GM12878 (cell line): ENCODE results near the gene GALNT12.

Experiments
- ATF3 ChIP-seq: IDR thresholded peaks from 2 replicates; pipeline ENCODE4 v1.6.1; 2011; ENCODE audit warnings: low read depth, mild to moderate bottlenecking, low read length, moderate library complexity, borderline replicate concordance; ENCODE audit errors: extremely low read depth
- CEBPZ ChIP-seq: fragments of 150-350 bp; IDR thresholded peaks from 2 replicates; pipeline ENCODE4 v1.6.1; 2016; ENCODE audit warnings: low read depth, low read length
- CTCF ChIP-seq, 3 experiments: IDR thresholded peaks in 2 of 3; conservative IDR thresholded peaks in 1 of 3; 2 replicates each; pipeline ENCODE4 v1.5.1; 2011; ENCODE audit warnings: low read depth in 3 of 3, low read length in 3 of 3, mild to moderate bottlenecking in 3 of 3, control low read depth in 2 of 3, moderate library complexity in 2 of 3, inconsistent platforms in 1 of 3, mixed read lengths in 1 of 3; ENCODE audit not compliant: control insufficient read depth in 2 of 3, insufficient read depth in 1 of 3; ENCODE audit errors: extremely low read depth in 1 of 3
- CUX1 ChIP-seq: IDR thresholded peaks from 2 replicates; pipeline ENCODE4 v1.6.1; 2012; ENCODE audit warnings: improper control_type of control experiment, low read depth, low read length; ENCODE audit not compliant: insufficient replicate concordance
- HDAC2 ChIP-seq: fragments of 200-600 bp; sonication (generic); IDR thresholded peaks from 2 replicates; pipeline ENCODE4 v1.6.1; 2017
- IKZF1 ChIP-seq: fragments of 450-650 bp; conservative IDR thresholded peaks from 2 replicates; pipeline ENCODE4 v1.6.1; 2017; ENCODE audit warnings: antibody characterized with exemption, mild to moderate bottlenecking
- JUND ChIP-seq: IDR thresholded peaks from 2 replicates; pipeline ENCODE4 v1.6.1; 2012; ENCODE audit warnings: low read depth, mild to moderate bottlenecking, low read length, improper control_type of control experiment, moderate library complexity
- MTA3 ChIP-seq: IDR thresholded peaks from 2 replicates; pipeline ENCODE4 v1.6.1; 2012; ENCODE audit warnings: low read length, inconsistent platforms, borderline replicate concordance
- POLR2A ChIP-seq: IDR thresholded peaks from 2 replicates; pipeline ENCODE4 v1.6.1; 2011; ENCODE audit warnings: low read depth, mild to moderate bottlenecking, low read length
- RAD21 ChIP-seq: IDR thresholded peaks from 2 replicates; pipeline ENCODE4 v1.6.1; 2011; ENCODE audit warnings: mild to moderate bottlenecking, low read depth, low read length, moderate library complexity; ENCODE audit not compliant: insufficient read depth
- SRF ChIP-seq, 2 experiments: IDR thresholded peaks; 2 replicates each; pipeline ENCODE4 v1.6.1; 2011; ENCODE audit warnings: low read depth in 2 of 2, low read length in 2 of 2, mild to moderate bottlenecking in 1 of 2, moderate library complexity in 1 of 2
- YY1 ChIP-seq: IDR thresholded peaks from 2 replicates; pipeline ENCODE4 v1.6.1; 2011; ENCODE audit warnings: low read depth, mild to moderate bottlenecking, low read length
- TF ChIP-seq, protein P1 (sequence below): IDR thresholded peaks from 2 replicates; pipeline ENCODE4 v1.6.1; 2011; ENCODE audit warnings: borderline replicate concordance, low read depth, mild to moderate bottlenecking, moderate library complexity, mixed read lengths, low read length; ENCODE audit not compliant: insufficient read depth; ENCODE audit errors: extremely low read length
- TF ChIP-seq, protein P2 (sequence below): IDR thresholded peaks from 2 replicates; pipeline ENCODE4 v1.6.1; 2012; ENCODE audit warnings: mild to moderate bottlenecking, low read depth, low read length

- TF ChIP-seq, protein P1, sequence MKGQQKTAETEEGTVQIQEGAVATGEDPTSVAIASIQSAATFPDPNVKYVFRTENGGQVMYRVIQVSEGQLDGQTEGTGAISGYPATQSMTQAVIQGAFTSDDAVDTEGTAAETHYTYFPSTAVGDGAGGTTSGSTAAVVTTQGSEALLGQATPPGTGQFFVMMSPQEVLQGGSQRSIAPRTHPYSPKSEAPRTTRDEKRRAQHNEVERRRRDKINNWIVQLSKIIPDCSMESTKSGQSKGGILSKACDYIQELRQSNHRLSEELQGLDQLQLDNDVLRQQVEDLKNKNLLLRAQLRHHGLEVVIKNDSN: no peak
- TF ChIP-seq IKZF1 (no peak), YY1 (no peak), CTCF (IDR thresholded peaks at IDR 0.05 in 2 of 3, conservative IDR thresholded peaks at IDR 0.05 in 1 of 3; ENCODE audit: control insufficient read depth in 2 of 3, extremely low read depth in 1 of 3, insufficient read depth in 1 of 3, low read depth in 3 of 3, low read length in 3 of 3) (no peak), MTA3 (no peak), RAD21 (no peak), POLR2A (no peak), JUND (no peak), HDAC2 (no peak), CEBPZ (no peak), SRF (IDR thresholded peaks at IDR 0.05; ENCODE audit: low read depth in 2 of 2, low read length in 2 of 2) (no peak), CUX1 (no peak), ATF3 (no peak)
- TF ChIP-seq, protein P2, sequence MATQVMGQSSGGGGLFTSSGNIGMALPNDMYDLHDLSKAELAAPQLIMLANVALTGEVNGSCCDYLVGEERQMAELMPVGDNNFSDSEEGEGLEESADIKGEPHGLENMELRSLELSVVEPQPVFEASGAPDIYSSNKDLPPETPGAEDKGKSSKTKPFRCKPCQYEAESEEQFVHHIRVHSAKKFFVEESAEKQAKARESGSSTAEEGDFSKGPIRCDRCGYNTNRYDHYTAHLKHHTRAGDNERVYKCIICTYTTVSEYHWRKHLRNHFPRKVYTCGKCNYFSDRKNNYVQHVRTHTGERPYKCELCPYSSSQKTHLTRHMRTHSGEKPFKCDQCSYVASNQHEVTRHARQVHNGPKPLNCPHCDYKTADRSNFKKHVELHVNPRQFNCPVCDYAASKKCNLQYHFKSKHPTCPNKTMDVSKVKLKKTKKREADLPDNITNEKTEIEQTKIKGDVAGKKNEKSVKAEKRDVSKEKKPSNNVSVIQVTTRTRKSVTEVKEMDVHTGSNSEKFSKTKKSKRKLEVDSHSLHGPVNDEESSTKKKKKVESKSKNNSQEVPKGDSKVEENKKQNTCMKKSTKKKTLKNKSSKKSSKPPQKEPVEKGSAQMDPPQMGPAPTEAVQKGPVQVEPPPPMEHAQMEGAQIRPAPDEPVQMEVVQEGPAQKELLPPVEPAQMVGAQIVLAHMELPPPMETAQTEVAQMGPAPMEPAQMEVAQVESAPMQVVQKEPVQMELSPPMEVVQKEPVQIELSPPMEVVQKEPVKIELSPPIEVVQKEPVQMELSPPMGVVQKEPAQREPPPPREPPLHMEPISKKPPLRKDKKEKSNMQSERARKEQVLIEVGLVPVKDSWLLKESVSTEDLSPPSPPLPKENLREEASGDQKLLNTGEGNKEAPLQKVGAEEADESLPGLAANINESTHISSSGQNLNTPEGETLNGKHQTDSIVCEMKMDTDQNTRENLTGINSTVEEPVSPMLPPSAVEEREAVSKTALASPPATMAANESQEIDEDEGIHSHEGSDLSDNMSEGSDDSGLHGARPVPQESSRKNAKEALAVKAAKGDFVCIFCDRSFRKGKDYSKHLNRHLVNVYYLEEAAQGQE: no peak
Measured at GRCh38 chr9:98781588-98782383, 25.7 kb upstream of the GALNT12 start.
